WI38 (cell line): ENCODE measurements around the gene DISC1.

Experiments used
- H3K4me3 ChIP-seq: 2 replicates; pipeline ENCODE4 v1.5.1; 2011; ENCODE audit warnings: low read depth, mild to moderate bottlenecking, control low read depth, low read length
- CTCF ChIP-seq: IDR thresholded peaks from 2 replicates; pipeline ENCODE4 v1.5.1; 2012; ENCODE audit warnings: low read depth, mild to moderate bottlenecking, control low read depth, low read length

Gene DISC1

GRCh38 chr1:232047473-232047872 lies 420.9 kb downstream of the DISC1 start:
- TF ChIP-seq CTCF: no peak
- no peak overlapping the region for H3K4me3 ChIP-seq

GRCh38 chr1:232048481-232048880 lies 421.9 kb downstream of the DISC1 start:
- TF ChIP-seq CTCF: no peak
- no peak overlapping the region for H3K4me3 ChIP-seq

- no peak overlapping the region for H3K4me3 ChIP-seq
- no peak for TF ChIP-seq CTCF
These were observed 422.7 kb downstream of the DISC1 start for GRCh38 chr1:232049335-232049734.

- H3K4me3 ChIP-seq: no peak overlapping the region
- TF ChIP-seq CTCF: no peak
These were observed 430.8 kb downstream of the DISC1 start for GRCh38 chr1:232057217-232057895.

- no peak for TF ChIP-seq CTCF
- no peak overlapping the region for H3K4me3 ChIP-seq
These were observed 431.3 kb downstream of the DISC1 start for GRCh38 chr1:232057896-232058274.

- H3K4me3 ChIP-seq: no peak overlapping the region
- TF ChIP-seq CTCF: no peak
These were observed 433.3 kb downstream of the DISC1 start for GRCh38 chr1:232059726-232060374.

- no peak overlapping the region for H3K4me3 ChIP-seq
- no peak for TF ChIP-seq CTCF
These were observed 436.4 kb downstream of the DISC1 start for GRCh38 chr1:232062967-232063366.
